ENCODE data around the gene C11orf91. TPM values are rescaled to one million over a fixed set of nuclear protein-coding genes. Genes with fewer than 3 reads are reported as not detected.
"Not testable (repeated sequence)": the region's sequence is repeated elsewhere in the genome, so short reads cannot be mapped to it uniquely, and the experiment has no call there.

C11orf91 gene
- total RNA-seq, 1 experiment from 2014 or later, result not detected

GRCh38 chr11:33661526-33661925 is 39.1 kb downstream of the C11orf91 start:
- peaks cover 33% of the 10 kb centered on the region for H3K4me1 ChIP-seq
- not testable (repeated sequence) for H3K36me3 ChIP-seq; H3K27me3 ChIP-seq; H3K9me3 ChIP-seq (replicated peaks); H3K27ac ChIP-seq; H3K4me3 ChIP-seq
- DNase-seq, result peak in 1 of 2 experiments; percentile 30

GRCh38 chr11:33660962-33661361 is 39.7 kb downstream of the C11orf91 start:
- Histone ChIP-seq H3K36me3 (no peaks in the 10 kb centered on the region), H3K9me3 (replicated peaks) (0 out of 2 replicates have a peak, but pooled peaks cover 3% of the 10 kb centered on the region), H3K27me3 (no peaks in the 10 kb centered on the region), H3K27ac (no peak overlapping the region), H3K4me1 (peaks cover 39% of the 10 kb centered on the region), H3K4me3 (no peak overlapping the region)
- no peak for DNase-seq

- Histone ChIP-seq H3K4me1 (peaks cover 42% of the 10 kb centered on the region), H3K27me3 (no peaks in the 10 kb centered on the region), H3K9me3 (replicated peaks) (0 out of 2 replicates have a peak, but pooled peaks cover 3% of the 10 kb centered on the region), H3K27ac (peak overlapping the region; percentile 98), H3K4me3 (peak overlapping the region; percentile 43), H3K36me3 (no peaks in the 10 kb centered on the region)
- no peak for DNase-seq
Observed at GRCh38 chr11:33659370-33660139, 41.1 kb downstream of the C11orf91 start.

GRCh38 chr11:33658195-33658900 is 42.3 kb downstream of the C11orf91 start:
- Histone ChIP-seq H3K4me1 (peaks cover 42% of the 10 kb centered on the region), H3K27me3 (no peaks in the 10 kb centered on the region), H3K4me3 (peak overlapping the region; percentile 43), H3K9me3 (replicated peaks) (0 out of 2 replicates have a peak, but pooled peaks cover 3% of the 10 kb centered on the region), H3K27ac (peak overlapping the region; percentile 98), H3K36me3 (no peaks in the 10 kb centered on the region)
- DNase-seq, result peak; percentile 96 to 97

- DNase-seq, result peak; percentile 87 to 92
- Histone ChIP-seq H3K27ac (peak overlapping the region; percentile 98), H3K4me1 (peaks cover 42% of the 10 kb centered on the region), H3K36me3 (no peaks in the 10 kb centered on the region), H3K4me3 (peak overlapping the region; percentile 43), H3K9me3 (replicated peaks) (0 out of 2 replicates have a peak, but pooled peaks cover 3% of the 10 kb centered on the region), H3K27me3 (no peaks in the 10 kb centered on the region)
Observed at GRCh38 chr11:33657757-33658156, 42.9 kb downstream of the C11orf91 start.

GRCh38 chr11:33656768-33657167 is 43.9 kb downstream of the C11orf91 start:
- no peaks in the 10 kb centered on the region for H3K27me3 ChIP-seq
- no peak for DNase-seq

GRCh38 chr11:33655842-33656600 is 44.6 kb downstream of the C11orf91 start:
- Histone ChIP-seq H3K36me3 (no peaks in the 10 kb centered on the region), H3K4me1 (peaks cover 42% of the 10 kb centered on the region), H3K4me3 (no peak overlapping the region), H3K9me3 (replicated peaks) (0 out of 2 replicates have a peak, but pooled peaks cover 3% of the 10 kb centered on the region), H3K27ac (peak overlapping the region; percentile 98; the same call in 1 of the 2 replicates), H3K27me3 (no peaks in the 10 kb centered on the region)
- DNase-seq, result peak in 1 of 2 experiments; percentile 24

More at GRCh38 chr11:33656768-33657167, 43.9 kb downstream of the C11orf91 start:
- H3K4me3 ChIP-seq, result no peak overlapping the region
- peaks cover 42% of the 10 kb centered on the region for H3K4me1 ChIP-seq
- H3K36me3 ChIP-seq, result no peaks in the 10 kb centered on the region
- 0 out of 2 replicates have a peak, but pooled peaks cover 3% of the 10 kb centered on the region for H3K9me3 ChIP-seq (replicated peaks)
- H3K27ac ChIP-seq, result peak overlapping the region; percentile 98

- Histone ChIP-seq H3K4me1 (peaks cover 36% of the 10 kb centered on the region), H3K4me3 (no peak overlapping the region), H3K9me3 (replicated peaks) (0 out of 2 replicates have a peak, but pooled peaks cover 3% of the 10 kb centered on the region), H3K27ac (no peak overlapping the region), H3K36me3 (no peaks in the 10 kb centered on the region), H3K27me3 (no peaks in the 10 kb centered on the region)
- DNase-seq, result no peak
Observed at GRCh38 chr11:33654594-33654993, 46.0 kb downstream of the C11orf91 start.

- Histone ChIP-seq H3K9me3 (replicated peaks) (no peaks in the 10 kb centered on the region), H3K4me1 (peaks cover 23% of the 10 kb centered on the region), H3K4me3 (no peak overlapping the region), H3K36me3 (no peaks in the 10 kb centered on the region), H3K27me3 (no peaks in the 10 kb centered on the region), H3K27ac (no peak overlapping the region)
- no peak for DNase-seq
Observed at GRCh38 chr11:33652930-33653329, 47.7 kb downstream of the C11orf91 start.

- DNase-seq, result no peak
- no peak overlapping the region for H3K27ac ChIP-seq
Observed at GRCh38 chr11:33652431-33652830, 48.2 kb downstream of the C11orf91 start.

GRCh38 chr11:33651990-33652389 is 48.6 kb downstream of the C11orf91 start:
- no peaks in the 10 kb centered on the region for H3K9me3 ChIP-seq (replicated peaks)
- H3K4me1 ChIP-seq, result peaks cover 14% of the 10 kb centered on the region
- H3K4me3 ChIP-seq, result no peak overlapping the region
- no peaks in the 10 kb centered on the region for H3K27me3 ChIP-seq
- no peak overlapping the region for H3K27ac ChIP-seq
- no peaks in the 10 kb centered on the region for H3K36me3 ChIP-seq
- DNase-seq, result no peak

More at GRCh38 chr11:33652431-33652830, 48.2 kb downstream of the C11orf91 start:
- Histone ChIP-seq H3K27me3 (no peaks in the 10 kb centered on the region), H3K9me3 (replicated peaks) (no peaks in the 10 kb centered on the region), H3K4me1 (peaks cover 18% of the 10 kb centered on the region), H3K36me3 (no peaks in the 10 kb centered on the region), H3K4me3 (no peak overlapping the region)

- DNase-seq, result no peak
- Histone ChIP-seq H3K9me3 (replicated peaks) (no peaks in the 10 kb centered on the region), H3K36me3 (no peaks in the 10 kb centered on the region), H3K27me3 (no peaks in the 10 kb centered on the region), H3K4me1 (peaks cover 9% of the 10 kb centered on the region), H3K27ac (no peak overlapping the region), H3K4me3 (no peak overlapping the region)
Observed at GRCh38 chr11:33651555-33651954, 49.1 kb downstream of the C11orf91 start.

GRCh38 chr11:33649944-33650343 is 50.7 kb downstream of the C11orf91 start:
- Histone ChIP-seq H3K4me1 (no peaks in the 10 kb centered on the region), H3K27ac (no peak overlapping the region), H3K36me3 (no peaks in the 10 kb centered on the region), H3K27me3 (no peaks in the 10 kb centered on the region), H3K4me3 (no peak overlapping the region), H3K9me3 (replicated peaks) (no peaks in the 10 kb centered on the region)
- no peak for DNase-seq

All from SJCRH30 (cell line).